Measurements from ENCODE around the gene GAPVD1.

GAPVD1 gene

DNA sequence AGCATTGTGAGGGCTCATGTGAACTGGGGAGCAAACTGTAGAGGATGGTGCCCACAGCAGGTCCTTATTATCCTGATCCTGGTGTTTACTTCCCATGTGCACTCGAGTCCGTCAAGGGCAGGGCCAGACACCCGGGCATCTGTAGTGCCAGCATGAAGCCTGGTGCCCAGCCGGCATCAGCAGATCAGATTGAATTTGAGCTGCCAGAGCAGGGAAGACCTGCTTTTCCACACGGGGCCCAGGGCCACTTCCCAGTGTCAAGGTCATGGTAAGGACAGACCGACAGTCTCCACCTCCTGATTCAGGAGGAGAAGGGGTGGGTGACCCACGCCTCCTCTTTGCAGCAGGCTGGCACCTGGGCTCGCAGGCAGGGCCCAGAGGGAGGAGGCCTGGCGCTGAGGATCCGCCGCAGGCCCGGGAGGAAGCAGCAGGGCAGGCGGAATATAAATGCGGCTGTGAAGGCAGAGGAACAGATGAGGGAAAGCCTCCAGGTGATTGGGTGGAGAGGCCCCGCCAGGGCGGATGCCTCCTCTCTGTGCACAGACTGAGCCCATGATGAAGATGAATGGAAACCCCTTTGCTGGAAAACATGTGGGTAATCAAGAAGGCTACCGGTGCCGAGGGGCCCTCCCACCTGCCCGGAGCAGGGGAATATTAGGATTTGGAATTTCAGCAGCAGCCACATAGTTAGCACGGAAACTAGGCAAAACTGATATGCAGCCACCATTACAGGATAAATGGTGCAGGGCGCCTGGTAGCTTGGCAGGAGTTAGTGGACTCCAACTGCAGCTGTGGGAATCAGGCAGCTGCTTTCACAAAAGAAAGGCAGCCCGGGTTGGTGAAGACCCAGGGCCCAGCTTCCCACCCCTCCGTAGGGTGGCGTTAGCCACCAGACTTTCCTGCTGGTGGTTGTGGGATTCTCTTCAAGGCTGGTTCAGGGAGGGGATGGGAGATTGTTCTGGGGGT lies 114.9 kb downstream of the GAPVD1 start:
- DNase-seq (ENCODE audit: low spot score), result no peak
- TF ChIP-seq, protein P1, sequence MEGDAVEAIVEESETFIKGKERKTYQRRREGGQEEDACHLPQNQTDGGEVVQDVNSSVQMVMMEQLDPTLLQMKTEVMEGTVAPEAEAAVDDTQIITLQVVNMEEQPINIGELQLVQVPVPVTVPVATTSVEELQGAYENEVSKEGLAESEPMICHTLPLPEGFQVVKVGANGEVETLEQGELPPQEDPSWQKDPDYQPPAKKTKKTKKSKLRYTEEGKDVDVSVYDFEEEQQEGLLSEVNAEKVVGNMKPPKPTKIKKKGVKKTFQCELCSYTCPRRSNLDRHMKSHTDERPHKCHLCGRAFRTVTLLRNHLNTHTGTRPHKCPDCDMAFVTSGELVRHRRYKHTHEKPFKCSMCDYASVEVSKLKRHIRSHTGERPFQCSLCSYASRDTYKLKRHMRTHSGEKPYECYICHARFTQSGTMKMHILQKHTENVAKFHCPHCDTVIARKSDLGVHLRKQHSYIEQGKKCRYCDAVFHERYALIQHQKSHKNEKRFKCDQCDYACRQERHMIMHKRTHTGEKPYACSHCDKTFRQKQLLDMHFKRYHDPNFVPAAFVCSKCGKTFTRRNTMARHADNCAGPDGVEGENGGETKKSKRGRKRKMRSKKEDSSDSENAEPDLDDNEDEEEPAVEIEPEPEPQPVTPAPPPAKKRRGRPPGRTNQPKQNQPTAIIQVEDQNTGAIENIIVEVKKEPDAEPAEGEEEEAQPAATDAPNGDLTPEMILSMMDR (IDR thresholded peaks at IDR 0.05), result no peak
- Histone ChIP-seq H3K27ac (no peak overlapping the region), H3K4me3 (no peak overlapping the region)

DNA sequence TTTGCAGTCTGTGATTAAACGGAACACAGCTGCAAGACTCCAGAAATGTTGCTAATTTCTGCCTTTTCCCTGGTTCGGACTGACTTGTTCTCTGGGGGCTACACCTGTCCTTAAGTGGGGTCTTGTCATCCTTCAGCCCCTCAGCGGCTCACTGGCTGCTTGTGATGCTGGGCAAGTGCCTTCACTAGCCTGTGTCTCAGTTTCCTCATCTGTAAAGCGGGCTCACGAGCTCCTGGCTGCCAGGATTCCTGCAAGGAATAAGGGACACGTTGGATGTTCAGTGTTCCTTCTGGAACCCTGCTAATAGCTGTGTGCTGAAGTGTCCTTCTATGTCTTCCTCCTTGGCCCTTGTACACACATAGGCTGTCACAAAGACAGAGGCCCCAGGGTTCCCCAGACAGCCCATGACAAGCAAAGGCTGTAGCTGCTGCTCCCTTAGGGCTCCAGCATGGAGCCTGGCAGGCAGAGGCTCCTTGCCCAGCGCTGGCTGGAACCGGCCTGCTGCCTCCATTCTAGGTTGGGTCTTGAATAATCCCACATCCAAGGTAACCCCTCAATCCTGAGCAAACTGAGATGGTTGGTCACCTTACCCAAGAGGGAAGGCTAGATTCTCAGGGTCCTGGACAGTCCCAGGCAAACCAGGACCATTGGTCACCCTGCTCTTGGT lies 116.1 kb downstream of the GAPVD1 start:
- Histone ChIP-seq H3K4me3 (no peak overlapping the region), H3K27ac (no peak overlapping the region)
- no peak for DNase-seq (ENCODE audit: low spot score)
- TF ChIP-seq, protein P1 (IDR thresholded peaks at IDR 0.05), result no peak

DNA sequence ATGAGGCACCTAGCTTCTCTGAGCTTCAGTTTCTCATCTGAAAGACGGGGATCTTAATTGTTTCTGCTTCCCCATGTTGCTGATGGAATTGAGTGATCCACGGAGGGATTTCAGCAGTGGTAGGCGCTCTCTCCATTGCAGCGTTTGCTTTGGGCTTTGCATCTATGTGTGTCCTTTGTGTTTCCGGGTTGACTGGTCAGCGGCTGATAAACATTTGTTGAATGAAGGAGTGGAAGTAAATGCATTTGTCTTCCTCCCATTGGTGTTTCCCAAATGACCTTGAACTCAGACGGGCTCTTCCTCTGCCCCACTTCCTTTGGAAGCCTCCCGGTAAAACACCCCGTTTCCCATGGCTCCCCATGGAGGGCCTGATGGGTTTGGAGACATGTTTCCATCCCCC lies 117.2 kb downstream of the GAPVD1 start:
- no peak for DNase-seq (ENCODE audit: low spot score)
- Histone ChIP-seq H3K27ac (no peak overlapping the region), H3K4me3 (no peak overlapping the region)
- TF ChIP-seq, protein P1 (IDR thresholded peaks at IDR 0.05), result no peak

DNA sequence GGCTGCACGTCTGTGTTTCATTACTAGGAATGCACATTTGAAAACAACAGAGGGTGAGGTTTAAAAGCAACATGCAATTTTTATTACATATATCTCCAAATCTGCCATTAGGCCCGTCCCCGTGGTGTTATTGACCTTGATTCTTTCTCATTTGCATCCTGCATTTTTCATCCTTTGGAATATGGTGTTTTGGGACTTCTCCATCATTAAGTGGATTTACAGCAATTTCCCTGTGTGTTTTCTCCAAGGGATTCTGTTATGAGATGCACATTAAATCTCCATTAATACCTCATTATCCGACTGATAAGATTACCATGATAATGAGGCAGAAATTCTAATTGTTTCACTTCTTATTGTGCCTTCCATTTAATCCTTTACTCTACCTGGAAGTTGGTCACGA lies 117.6 kb downstream of the GAPVD1 start:
- no peak for DNase-seq (ENCODE audit: low spot score)
- H3K4me3 ChIP-seq, result no peak overlapping the region
- no peak overlapping the region for H3K27ac ChIP-seq
- TF ChIP-seq, protein P1 (IDR thresholded peaks at IDR 0.05), result no peak

DNA sequence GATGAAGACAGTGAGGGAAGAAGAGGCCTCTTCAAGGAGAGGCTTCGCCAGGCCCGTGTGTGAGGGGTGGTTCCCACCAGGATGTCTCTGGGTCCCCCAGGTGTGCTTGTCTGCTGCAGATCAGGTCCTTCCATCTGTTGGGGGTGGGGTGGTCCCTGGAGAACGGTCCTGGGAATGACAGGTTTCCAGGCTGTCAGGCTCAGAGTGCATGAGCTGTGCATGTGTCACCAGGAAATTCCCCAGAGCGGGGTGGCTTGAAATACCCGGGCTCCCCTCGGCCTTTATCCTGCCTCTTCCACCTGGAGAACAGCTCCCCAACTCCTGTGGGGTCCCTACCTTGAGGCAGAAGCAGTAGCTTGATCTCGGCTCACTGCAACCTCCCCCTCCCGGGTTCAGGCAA lies 118.8 kb downstream of the GAPVD1 start:
- H3K27ac ChIP-seq, result no peak overlapping the region
- TF ChIP-seq, protein P1 (IDR thresholded peaks at IDR 0.05), result no peak
- H3K4me3 ChIP-seq, result no peak overlapping the region
- DNase-seq (ENCODE audit: low spot score), result no peak

DNA sequence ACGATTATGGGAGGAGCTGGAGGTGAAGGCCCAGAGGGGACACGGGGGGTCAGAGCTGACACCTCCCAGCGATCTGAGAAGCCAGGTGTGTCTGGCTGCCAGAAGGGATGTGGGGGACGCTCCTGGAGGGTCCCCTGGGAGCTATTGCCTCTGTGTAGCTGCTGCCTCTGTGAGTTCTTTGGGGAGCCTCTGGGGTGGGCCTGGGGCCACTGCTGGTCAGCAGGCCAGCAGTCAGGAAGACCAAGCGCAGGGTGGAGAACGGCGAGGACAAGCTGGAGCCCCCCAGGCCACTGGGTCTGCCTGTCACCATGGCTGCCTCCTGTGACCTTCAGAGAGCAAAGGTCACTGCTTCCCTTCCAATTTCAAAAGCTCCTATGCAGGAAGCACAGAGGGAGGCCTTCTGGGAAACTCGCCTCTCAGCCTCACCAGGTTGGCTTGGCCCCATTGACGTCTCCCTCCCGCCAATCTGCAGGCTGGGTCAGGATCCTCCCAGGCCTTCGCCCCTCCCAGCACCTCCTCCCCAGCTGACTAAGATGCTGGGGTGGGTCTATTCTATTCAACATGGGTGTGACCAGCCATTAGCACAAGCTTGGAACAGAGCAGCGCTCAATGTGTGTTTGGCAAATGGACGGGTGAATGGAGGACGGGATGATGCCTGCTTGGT lies 126.4 kb downstream of the GAPVD1 start:
- Histone ChIP-seq H3K27ac (no peak overlapping the region), H3K4me3 (no peak overlapping the region)
- no peak for DNase-seq (ENCODE audit: low spot score)
- TF ChIP-seq, protein P1 (IDR thresholded peaks at IDR 0.05), result no peak
